NCI-H69 (cell line): ENCODE measurements around the gene CRX.
"Not testable (repeated sequence)": the region's sequence is repeated elsewhere in the genome, so short reads cannot be mapped to it uniquely, and the experiment has no call there.

Experiments
- DNase-seq: peaks from one replicate; lab custom pipeline; 2025; lab: John Stamatoyannopoulos, UW

CRX gene

GRCh38 chr19:47859838-47860237, 38.1 kb downstream of the CRX start:
- not testable (repeated sequence) for DNase-seq

GRCh38 chr19:47860602-47861297, 39.0 kb downstream of the CRX start:
- DNase-seq: no peak

DNA sequence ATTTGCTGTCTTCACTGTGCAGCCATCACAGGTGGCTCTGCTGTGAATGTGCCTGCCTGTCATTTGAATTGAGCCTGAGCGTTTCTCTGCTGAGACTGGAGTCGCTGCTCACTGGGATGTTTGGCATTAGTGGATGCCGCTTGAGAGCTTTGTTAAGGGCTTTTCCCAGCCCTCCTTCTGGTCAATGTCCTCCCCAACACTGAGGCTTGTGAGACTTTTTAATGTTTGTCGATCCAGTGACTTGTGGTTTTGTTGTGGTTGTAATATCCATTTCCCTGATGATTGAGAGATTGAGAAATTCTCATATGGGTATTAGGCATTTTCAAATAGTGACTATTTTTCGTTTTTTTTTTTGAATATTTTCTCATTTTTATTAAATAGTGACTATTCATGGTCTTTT, 39.9 kb downstream of the CRX start:
- no peak for DNase-seq

GRCh38 chr19:47863514-47863936, 41.8 kb downstream of the CRX start:
- peak; percentile 70 for DNase-seq

- DNase-seq: no peak
These were observed 43.4 kb downstream of the CRX start for GRCh38 chr19:47865166-47865565.

DNA sequence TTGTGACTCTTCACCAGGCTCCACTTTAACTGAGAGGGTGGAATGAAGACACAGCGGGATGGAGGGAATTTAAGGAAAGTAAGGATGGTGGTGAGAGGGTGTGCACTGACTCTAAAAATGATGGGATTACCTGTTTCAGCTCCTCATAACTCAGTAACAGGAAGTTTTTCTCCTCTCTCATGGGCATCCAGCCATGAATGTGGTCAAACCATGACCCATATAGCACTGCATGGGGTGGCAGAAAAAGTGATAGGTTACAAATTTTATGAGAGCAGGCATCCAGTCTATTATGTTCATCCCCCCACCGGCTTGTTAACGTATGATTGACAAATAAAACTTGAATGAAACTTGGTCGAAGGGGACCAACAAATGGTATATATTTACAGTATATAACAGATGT, 57.2 kb downstream of the CRX start:
- DNase-seq: no peak

DNA sequence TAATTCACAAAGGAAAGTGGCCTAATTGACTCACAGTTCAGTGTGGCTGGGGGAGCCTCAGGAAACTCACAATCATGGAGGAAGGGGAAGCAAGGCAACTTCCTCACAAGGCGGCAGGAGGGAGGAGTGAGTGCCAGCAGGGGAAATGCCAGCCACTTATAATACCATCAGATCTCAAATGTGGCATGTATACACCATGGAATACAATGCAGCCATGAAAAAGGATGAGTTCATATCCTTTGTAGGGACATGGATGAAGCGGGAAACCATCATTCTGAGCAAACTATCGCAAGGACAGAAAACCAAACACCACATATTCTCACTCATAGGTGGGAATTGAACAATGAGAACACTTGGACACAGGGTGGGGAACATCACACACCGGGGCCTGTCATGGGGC, 57.6 kb downstream of the CRX start:
- DNase-seq: not testable (repeated sequence)

DNA sequence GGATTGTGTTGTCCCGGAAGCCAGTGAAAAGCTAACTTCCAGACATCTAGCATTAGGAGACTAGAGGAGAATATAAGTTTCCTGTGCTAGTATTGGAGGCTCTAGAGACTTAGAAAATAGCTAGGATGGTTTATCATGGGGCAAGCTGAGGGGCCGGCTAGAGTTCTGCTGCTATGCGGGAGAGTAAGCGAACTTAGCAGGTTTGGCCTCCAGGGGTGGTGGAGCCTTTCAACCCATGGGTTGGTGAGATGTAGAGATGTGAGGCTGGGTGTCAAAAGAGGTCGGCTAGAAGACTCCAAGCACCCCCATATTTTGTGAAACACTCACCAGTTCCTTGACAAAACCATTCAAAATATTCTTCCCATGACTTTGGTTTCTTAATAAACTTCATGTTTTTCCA, 60.0 kb downstream of the CRX start:
- DNase-seq: no peak

GRCh38 chr19:47882890-47883289, 61.2 kb downstream of the CRX start:
- no peak for DNase-seq

GRCh38 chr19:47885067-47885463, 63.3 kb downstream of the CRX start:
- DNase-seq: no peak

DNA sequence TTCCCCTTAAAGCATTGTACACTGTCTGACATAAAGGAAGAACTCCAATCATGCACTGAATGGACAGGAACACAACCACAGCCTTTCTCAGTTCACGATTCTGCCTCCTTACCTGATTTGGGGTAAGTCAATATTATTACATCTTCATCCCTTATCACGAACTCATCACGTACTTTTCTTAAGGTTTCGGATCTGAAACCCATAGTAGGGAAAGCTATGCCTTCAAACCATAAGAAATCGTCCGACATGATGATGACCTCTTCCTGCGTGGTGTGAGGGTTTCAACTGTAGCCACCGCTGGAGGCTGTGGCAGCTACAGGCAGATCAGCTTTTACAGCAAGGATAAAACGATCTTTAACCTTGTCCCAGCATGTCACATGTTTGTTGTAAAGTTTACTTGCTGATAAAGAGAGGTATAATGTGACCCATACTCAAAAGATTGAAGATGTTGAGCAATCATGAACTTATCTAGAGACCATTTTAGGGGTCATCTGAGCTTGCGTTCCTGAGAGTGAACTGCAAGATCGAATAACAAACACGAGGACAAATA, 64.3 kb downstream of the CRX start, which contains the start of gene SULT2A1:
SULT2A1 (minus strand) TSS at position 306 of the 550 bp plus-strand sequence; CDS start at position 248, 58 bp downstream.
- no peak for DNase-seq

- DNase-seq: no peak
These were observed 69.3 kb downstream of the CRX start for GRCh38 chr19:47890865-47891621.

GRCh38 chr19:47891622-47891922, 69.8 kb downstream of the CRX start:
- no peak for DNase-seq

DNA sequence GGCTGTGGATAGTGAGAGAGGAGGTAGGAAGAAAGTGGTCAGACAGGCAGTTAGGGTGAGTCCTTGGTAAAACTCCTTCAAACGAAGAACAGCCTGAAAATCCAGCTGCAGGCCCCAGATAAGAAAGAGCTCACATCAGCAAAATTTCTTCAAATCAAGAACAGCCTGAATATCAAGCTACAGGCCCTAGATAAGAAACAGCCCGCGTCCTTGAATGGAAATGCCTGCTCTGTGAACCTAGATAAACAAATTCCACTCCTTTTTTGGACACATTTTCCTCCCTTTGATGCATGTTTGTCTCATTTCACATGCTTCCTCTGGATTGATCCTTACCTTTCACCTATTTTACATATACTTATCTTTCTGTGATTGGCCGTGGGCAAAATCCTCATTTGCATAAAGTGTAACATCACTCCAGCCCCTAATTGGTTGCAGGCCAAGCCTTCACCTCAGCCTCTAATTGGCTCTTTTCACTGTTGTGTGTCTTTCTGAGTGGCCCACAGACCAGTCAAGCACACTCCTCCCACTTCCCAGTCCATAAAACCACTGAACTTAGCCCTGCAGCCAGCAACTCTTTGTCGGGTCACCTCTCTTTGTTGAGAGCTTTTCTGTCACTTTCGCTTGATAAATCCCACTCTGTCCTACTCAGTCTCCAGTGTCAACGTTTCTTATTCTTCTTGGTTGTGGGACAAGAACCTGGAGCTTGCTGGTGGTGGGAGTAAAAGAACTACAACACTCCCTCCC, 70.4 kb downstream of the CRX start:
- no peak for DNase-seq
